Bone marrow (tissue), 2 donors: Measurements from ENCODE around the gene CLEC18C.
"Not testable (repeated sequence)": the region's sequence is repeated elsewhere in the genome, so short reads cannot be mapped to it uniquely, and the experiment has no call there.

Source experiments
- DNase-seq, 2 donors: peaks; one replicate each; lab custom pipeline; 2025; lab: John Stamatoyannopoulos, UW

CLEC18C gene

DNA sequence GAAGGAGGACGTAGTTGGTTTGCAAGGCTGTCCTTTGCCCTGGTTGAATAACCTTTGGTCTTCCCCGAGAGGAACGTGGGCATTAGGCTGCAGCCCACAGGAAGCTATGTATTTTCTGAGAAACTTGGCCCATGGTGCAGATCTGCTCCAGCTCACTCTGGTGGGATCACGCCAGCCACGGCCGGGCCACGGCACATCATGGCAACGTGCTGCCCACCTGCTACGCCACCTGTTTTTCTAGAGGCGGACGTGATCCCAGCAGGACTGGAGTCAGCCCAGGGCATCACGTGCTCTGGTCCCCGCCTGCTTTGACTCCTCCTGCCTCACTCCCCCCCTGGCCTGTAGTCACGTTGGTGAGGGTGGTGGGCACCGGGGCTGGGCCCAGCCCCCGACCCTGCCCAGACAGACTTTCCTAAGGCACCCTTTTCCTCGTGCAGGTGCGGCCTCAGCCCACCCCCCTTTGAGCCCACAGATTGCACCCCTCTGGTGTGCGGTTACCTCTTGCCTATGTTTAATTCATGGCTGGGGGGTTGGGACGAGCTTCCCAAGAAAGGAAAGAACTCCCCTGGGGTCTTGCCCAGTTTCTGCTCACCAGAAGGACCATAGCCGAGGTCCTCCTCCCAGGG lies at the start of gene CLEC18C:
Gene CLEC18C (plus strand): TSS at position 576 of the 626 bp plus-strand sequence. CDS start 492 bp downstream, outside the sequence.
- DNase-seq = not testable (repeated sequence)

- DNase-seq = not testable (repeated sequence)
These were observed 49.8 kb upstream of the CLEC18C start for GRCh38 chr16:70123822-70124221.

DNA sequence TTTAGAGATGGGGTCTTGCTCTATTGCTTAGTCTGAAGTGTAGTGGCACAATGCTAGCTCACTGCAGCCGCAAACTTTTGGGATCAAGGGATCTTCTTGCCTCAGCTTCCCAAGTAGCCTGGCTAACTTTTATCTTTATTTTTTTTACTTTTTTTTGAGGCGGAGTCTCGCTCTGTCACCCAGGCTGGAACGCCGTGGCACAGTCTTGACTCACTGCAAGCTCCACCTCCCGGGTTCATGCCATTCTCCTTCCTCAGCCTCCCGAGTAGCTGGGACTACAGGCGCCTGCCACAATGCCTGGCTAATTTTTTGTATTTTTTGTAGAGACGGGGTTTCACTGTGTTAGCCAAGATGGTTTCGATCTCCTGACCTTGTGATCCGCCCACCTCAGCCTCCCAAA lies 47.4 kb upstream of the CLEC18C start:
- DNase-seq = not testable (repeated sequence)

DNA sequence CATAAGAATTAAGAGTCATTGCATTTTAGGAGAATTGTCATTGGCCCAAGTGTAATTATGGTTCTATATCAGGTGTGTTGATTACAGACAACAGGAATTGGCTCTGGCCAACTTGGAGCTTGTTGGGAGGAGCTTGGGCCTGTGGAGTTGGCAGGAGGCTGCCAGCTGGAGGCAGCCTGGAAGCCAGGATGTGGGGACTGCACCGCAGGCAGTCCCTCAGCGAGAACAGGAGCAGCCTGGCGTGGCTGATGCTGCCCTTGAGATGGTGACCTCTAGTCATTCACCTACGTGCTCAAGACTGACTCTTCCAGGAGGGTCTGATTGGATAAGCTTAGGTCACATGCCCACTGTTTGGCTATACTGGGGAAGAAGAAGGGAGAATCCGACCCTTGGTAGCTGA lies 45.9 kb upstream of the CLEC18C start:
- DNase-seq = not testable (repeated sequence)

- not testable (repeated sequence) for DNase-seq
These were observed 44.7 kb upstream of the CLEC18C start for GRCh38 chr16:70128844-70129243.

DNA sequence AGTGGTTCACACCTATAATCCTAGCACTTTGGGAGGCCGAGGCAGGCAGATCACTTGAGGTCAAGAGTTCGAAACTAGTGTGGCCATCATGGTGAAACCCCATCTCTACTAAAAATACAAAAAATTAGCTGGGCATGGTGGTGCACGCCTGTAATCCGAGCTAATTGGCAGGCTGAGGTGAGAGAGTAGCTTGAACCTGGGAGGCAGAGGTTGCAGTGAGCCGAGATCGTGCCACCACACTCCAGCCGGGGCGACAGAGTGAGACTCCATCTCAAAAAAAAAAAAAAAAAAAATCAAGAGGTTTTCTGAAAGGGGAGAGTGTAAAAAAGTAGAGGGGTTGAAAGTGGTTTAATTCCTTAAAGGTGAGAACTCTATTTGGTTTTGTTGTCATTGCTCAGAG lies 37.8 kb upstream of the CLEC18C start:
- not testable (repeated sequence) for DNase-seq

DNA sequence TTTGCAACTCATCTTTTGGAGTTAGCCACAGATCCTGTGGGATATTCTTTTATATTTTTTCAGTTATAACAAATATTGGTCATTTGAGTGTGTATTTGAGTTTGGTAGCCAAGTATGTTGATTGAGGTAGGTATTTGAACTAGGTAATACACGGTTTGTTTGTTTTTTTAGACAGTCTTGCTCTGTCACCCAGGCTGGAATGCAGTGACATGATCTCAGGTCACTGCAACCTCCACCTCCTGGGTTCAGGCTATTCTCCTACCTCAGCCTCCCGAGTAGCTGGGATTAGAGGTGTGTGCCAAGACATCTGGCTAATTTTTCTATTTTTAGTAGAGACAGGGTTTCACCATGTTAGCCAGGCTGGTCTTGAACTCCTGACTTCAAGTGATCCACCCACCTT lies 37.0 kb upstream of the CLEC18C start:
- DNase-seq = not testable (repeated sequence)

GRCh38 chr16:70142739-70143138 lies 30.8 kb upstream of the CLEC18C start:
- not testable (repeated sequence) for DNase-seq

DNA sequence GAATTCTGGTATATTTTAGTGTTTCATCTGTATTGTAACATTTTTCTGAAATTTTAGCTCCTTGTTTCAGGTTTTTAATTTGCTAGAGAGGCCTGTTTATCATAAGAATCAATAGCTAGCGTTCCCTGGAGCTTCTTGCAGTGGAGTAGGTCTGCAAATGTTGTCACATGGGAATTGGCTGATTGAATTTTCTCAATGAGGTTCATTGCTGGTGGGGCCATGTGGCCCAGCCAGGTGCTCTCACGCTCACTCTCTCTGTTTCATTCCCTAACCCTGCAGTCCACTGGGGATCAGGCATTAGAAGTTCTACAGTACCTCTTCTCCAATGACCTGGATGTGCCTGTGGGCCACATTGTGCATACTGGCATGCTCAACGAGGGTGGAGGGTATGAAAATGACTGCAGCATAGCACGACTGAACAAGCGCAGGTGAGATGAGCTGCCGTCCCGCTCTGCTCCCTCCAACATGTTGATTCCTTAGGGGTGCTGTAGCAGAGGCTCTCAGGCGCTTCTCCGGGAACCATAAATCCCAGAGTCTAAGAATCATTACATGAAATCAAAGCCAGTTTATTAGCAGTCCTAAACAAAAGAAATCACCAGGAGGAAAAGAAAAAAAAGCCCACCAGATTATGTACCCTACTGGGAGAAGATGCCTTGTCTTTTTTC lies 30.2 kb upstream of the CLEC18C start:
- DNase-seq = not testable (repeated sequence)

- DNase-seq = not testable (repeated sequence)
These were observed 25.7 kb upstream of the CLEC18C start for GRCh38 chr16:70147853-70148252.

DNA sequence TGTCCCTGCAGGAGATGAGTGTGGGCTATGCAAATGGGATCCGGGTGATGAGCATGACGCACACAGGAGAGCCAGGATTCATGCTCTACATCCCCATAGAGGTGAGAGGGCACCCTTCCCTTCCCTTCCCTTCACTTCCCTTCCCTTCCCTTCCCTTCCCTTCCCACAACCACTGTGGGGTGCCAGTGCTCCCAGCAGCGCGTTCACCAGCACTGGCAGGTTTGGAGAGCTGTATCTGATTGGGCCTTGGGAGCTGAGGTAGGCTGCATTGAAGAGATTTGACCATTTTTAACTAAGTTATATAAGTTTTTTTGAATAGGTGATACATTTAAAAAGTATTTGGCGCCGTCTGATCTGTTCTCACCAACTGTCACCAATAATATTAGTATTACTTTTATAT lies 25.1 kb upstream of the CLEC18C start:
- DNase-seq = not testable (repeated sequence)

DNA sequence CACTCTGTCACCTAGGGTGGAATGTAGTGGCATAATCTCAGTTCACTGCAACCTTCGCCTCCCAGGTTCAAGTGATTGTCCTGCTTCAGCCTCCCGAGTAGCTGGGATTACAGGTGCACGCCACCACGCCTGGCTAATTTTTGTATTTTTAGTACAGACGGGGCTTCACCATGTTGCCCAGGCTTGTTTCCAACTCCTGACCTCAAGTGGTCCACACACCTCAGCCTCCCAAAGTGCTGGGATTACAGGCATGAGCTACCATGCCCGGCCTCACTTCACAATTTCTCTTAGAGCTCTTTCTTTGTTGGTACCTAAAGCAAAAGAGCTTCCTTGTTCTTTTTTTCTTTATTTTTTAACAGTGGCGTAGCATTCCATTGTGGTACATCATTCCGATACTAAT lies 24.3 kb upstream of the CLEC18C start:
- not testable (repeated sequence) for DNase-seq

- no peak for DNase-seq
These were observed 22.2 kb upstream of the CLEC18C start for GRCh38 chr16:70151391-70151790.

DNA sequence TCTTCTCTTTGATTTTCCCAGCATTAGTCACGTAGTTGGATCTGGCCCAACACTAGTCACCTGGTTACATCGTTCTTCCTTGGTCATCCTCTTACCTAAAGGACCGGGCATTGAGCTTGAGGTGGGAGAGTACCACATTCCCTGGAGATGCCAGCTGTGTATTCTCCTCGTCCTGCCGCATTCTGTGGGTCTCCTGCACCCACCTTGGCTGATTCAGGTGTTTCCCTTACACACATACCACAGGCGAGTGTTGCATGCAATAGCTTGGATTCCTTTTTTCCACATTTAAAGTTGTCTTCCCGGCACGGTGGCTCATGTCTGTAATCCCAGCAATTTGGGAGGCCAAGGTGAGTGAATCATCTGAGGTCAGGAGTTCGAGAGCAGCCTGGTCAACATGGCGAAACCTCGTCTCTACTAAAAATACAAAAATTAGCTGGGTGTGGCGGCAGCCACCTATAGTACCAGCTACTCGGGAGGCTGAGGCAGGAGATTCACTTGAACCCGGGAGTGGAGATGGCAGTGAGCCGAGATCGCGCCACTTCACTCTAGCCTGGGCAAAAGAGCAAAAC lies 21.6 kb upstream of the CLEC18C start:
- DNase-seq = no peak

- no peak for DNase-seq
These were observed 20.8 kb upstream of the CLEC18C start for GRCh38 chr16:70152578-70153302.

DNA sequence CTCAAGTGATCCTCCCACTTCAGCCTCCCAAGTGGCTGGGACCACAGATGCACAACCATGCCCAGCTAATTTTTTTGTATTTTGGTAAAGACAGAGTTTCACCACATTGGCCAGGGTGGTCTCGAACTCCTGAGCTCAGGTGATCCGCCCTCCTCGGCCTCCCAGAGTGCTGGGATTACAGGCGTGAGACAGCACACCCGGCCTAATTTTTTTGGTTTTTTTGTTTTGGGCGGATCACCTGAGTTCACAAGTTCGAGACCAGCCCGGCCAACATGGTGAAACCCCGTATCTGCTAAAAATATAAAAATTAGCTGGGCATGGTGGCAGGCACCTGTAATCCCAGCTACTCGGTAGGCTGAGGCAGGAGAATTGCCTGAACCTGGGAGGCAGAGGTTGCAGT lies 18.9 kb upstream of the CLEC18C start:
- DNase-seq = not testable (repeated sequence)

DNA sequence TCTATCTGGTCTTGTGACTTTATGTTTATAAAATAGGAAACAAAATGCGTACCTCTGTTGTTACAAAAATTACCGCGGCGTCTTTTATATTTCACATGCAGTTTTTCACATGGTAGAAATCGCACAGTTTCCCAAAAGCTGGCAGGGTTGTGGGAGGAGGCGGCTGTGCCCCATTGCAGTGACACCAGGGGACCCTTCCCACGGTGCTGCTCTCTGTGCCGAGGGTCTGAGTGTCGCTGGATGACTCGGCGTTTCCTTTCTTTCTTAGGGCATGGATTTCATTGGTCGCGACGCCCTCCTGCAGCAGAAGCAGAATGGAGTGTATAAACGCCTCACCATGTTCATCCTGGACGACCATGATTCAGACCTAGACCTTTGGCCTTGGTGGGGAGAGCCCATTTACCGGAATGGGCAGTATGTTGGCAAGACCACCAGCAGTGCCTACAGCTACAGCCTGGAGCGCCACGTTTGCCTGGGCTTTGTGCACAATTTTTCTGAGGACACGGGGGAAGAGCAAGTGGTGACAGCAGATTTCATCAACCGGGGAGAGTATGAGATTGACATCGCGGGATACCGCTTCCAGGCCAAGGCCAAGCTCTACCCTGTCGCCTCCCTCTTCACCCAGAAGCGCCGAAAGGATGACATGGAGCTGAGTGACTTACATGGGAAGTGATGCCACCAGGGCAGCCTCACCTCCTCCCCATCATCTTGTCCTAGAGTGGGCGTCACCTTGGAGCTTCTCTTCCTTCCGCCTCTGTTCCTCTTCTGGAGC lies 17.2 kb upstream of the CLEC18C start:
- no peak for DNase-seq

DNA sequence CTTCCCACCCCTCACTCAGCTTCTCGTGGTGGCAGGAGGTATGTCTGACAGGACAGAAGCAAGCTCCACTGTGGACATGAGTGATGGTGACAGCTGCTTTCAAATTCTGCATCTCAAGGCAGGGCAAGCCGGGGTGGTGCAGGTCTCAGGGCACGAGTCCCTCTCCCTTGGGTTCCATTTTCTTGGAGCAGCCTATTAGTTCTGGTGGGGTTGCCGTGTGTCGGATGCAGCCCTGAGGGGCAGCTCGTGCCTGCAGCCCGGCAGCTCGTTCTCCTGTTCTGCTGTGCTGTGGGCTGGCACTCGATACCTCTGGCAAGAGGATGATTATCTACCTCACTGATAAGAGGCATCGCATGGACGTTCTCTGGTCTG lies 16.5 kb upstream of the CLEC18C start:
- no peak for DNase-seq

DNA sequence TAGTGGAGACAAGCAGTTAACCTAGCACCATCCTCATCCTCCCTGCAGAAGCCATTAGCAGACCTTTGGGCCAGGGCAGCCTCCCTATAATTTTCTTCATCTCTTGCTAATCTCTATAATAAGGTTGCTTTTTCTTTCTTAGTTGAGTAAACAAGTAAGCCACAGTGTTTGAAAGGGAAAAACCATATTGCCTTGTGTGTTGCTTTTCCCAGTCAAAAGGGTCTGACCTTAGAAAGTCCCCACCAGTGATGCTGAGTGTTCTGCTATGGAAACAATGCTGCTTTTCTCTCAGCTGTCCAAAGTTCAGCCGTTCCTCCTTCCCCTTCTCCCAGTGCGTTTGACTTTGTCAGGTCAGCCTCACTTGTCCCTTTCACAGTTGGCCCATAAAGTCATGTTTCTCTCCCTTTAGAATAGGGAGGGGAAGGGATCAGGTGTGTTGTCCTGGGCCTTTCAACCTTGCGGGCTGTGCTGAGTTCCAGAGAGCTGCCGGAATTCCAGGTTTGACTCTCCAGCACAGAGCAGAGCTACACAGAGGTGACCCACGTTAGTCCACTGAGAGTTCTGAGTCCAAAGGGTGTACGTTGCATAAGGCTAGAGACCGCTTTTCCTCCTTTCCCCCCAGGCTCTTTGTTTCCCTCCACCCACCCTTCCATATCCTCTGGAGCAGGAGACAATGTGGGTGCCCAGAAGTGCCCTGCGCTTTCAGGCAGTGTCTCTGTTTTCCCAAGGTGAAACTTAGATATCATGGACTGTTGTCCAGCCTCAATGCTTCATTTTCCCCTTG lies 15.9 kb upstream of the CLEC18C start:
- DNase-seq = no peak

GRCh38 chr16:70158261-70158939 lies 15.2 kb upstream of the CLEC18C start:
- DNase-seq = no peak
